ENCODE data around the gene LAMA5.

The LAMA5 gene

GRCh38 chr20:62317167-62317655, 49.9 kb downstream of the LAMA5 start:
- DNase-seq (ENCODE audit: low read depth) = no peak

DNA sequence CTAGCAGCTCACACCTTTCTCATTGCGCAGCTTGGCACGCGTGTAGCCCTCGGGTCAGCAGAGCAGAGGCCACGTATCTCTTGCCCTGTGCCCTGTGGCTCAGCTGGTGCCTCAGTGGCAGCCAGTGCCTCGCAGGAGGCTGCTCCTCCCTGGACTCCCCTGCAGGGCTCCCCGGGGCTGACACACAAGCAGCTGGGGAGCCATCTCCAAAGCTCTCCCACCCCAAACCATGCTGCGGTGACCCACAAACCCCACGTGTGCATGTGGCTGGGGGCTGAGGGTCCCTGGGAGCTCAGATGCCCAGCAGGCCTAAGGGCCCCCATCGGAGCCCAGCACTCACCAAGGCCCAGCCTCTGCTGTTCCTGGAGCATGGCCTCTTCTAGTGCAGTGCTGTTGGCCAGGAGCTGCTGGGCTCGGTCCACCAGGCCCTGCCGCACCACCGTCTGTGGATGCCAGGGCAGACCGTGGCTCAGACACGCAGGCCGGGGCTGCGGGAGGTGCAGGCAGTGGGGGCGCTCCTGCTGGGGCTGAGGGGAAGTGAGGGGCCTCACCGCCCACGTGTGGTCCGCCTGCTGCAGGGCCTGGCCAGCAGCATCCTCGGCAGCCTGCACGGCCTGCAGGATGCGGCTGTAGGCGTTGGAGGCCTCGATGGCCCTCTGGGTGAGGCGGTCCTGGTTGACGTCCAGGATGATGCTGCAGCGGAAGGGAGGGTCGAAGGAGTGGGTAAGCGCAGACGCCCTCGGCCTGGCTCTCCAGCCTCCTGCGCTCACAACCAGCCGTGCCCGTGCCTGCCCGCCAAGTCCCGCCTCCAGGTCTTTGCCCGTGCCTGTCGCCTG, 50.6 kb downstream of the LAMA5 start:
- DNase-seq (ENCODE audit: low read depth) = no peak

DNA sequence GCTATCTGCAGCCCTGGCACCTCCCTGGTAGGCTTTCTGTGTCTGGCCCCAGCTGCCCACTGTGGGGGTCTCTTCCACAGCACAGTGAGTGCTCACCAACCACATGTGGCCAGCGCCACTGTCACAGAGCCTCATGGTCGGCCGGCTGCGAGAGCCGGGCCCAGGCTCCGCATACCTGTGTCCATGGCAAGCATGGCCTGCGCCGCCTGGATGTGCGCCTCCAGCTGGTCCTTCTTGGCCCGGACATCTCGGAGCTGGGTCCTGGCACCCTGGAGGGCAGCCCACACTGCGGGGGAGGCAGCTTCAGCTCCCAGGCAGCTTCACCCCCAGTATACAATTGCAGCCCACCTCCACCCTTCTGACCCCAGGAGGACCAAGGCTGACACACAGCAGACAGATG, 51.3 kb downstream of the LAMA5 start:
- DNase-seq (ENCODE audit: low read depth) = no peak

- DNase-seq (ENCODE audit: low read depth) = no peak
Measured at GRCh38 chr20:62314711-62315302, 52.3 kb downstream of the LAMA5 start.

DNA sequence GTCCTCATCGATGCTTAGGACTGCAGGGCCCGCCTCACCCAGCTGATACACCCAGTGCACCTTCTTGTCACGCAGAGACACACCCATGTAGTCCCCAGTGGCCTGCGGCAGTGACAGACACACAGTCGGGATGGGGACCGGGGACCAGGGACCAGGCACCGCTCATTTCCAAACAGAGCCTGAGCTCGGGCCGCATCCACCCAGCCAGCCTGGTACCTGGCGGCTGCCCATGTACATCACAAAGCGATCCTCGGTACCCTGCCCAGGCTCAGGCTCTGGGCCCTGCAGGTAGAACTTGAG, 52.8 kb downstream of the LAMA5 start:
- DNase-seq (ENCODE audit: low read depth) = no peak

GRCh38 chr20:62313460-62314338, 53.4 kb downstream of the LAMA5 start:
- DNase-seq (ENCODE audit: low read depth) = no peak

GRCh38 chr20:62313021-62313420, 54.1 kb downstream of the LAMA5 start:
- DNase-seq (ENCODE audit: low read depth) = no peak

DNA sequence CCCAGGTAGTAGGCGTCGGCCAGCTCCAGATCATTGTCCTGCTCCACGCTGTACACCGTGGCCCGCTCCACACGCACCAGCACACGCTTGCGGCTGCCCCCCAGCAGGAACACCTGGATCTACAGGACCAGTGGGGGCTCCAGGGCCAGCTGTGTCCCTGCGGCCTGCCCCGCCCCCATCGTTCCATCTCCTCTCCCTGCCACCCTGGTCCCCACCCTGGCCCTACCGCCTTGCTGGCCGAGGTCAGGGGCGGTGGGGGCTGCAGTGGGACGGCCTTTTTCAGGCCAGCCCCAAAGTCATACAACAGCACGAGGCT, 54.5 kb downstream of the LAMA5 start:
- no peak for DNase-seq (ENCODE audit: low read depth)

DNA sequence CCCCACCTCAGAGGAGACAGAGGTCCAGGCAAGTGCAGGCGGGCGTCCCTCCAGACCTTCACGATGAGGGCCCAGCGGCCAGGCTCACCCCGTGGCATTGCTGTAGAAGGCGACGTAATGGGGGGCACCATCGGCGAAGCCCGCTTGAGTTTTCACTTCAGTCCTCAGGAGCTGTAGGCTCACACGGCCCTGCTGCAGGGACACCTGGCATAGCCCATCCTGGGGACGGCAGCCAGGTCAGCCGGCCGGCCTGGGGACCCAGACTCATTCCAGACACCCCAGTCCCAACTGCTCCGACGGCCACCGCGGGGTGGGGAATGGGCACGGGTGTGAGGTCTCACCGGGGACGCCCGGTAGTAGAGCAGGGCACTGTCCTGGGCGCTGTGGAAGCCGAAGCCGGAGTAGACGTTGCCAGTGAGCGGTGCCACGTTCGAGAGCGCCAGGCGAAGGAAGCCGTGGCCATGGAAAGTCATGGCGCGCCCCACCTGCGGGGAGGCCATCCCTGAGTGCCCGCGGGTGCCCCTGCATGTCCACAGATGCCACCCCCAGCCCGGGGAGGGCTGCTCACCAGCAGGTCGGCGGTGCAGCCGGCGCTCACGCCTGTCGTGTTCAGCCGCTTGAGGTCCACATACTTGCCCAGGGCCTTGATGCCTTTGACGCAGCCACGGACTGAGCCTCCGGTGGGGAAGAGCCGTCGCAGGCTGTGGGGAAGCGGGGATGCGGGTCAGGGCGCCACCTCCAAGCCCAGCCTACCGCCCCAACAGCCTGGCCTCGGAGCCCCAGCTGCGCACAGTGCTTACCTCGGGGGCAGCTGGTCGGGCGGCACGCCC, 55.1 kb downstream of the LAMA5 start:
- no peak for DNase-seq (ENCODE audit: low read depth)

- no peak for DNase-seq (ENCODE audit: low read depth)
Measured at GRCh38 chr20:62311150-62311549, 56.0 kb downstream of the LAMA5 start.

GRCh38 chr20:62310757-62311121, 56.4 kb downstream of the LAMA5 start:
- DNase-seq (ENCODE audit: low read depth) = no peak

GRCh38 chr20:62309947-62310756, 57.0 kb downstream of the LAMA5 start:
- DNase-seq (ENCODE audit: low read depth) = no peak

DNA sequence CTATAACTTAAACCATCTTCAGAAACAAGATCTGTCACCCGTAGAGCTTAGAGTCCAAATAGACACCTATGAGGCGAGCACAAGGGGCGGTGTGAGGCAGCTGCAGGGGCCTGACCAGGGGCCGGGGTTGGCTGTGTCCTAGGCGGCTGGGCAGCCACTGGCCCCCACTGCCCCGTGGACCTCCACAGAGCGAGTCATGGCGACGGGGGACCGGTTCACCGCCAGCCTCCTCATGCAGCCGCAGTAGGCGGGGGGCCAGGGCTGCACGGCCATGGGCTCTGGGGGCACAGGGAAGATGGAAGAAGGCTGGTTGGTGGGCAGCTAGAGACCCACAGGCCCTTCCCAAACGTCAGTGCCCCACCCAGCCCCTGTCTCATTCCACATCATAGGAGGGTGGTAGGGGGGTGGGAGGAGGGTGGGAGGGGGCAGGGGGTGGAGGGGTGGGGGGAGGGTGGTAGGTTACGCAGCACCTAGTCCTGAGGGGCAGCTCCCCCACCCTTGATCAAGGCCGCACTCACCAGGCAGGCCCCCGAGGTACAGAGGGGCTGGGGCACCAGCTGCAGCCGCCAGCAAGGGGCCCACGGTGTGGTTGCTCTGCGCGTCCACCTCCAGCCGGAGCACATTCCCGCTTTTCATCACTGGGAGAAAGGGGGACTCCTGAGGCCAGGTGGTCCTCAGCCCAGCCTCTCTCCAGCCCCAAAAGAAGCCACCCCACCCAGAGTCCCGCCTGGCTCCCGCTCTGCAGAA, 57.7 kb downstream of the LAMA5 start:
- DNase-seq (ENCODE audit: low read depth) = no peak

DNA sequence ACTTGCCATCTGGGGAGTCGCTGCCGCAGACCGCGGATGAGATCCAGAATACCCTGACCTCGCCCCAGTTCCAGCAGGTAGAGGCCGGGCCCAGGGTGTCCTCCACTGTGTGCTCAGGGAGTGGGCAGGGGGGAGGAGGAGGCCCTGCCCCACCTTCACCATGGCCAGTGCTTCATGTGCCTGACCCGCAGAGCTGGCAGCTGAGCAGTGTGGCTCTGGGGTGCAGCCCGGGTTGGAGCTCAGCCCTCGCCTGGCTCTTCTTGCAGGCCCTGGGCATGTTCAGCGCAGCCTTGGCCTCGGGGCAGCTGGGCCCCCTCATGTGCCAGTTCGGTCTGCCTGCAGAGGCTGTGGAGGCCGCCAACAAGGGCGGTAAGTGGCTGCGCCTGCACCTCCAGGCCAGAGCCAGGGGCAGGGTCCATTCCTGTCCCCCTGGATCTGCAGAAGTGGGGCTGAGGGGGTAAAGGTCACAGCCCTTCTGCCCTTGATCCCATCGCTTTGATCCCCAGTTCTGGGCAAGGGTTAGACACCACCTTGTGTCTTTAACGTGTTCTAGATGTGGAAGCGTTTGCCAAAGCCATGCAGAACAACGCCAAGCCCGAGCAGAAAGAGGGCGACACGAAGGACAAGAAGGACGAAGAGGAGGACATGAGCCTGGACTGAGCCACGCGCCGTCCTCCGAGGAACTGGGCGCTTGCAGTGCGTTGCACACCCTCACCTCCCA, 58.9 kb downstream of the LAMA5 start:
- DNase-seq (ENCODE audit: low read depth) = no peak

- DNase-seq (ENCODE audit: low read depth) = no peak
Measured at GRCh38 chr20:62307226-62308101, 59.6 kb downstream of the LAMA5 start.

DNA sequence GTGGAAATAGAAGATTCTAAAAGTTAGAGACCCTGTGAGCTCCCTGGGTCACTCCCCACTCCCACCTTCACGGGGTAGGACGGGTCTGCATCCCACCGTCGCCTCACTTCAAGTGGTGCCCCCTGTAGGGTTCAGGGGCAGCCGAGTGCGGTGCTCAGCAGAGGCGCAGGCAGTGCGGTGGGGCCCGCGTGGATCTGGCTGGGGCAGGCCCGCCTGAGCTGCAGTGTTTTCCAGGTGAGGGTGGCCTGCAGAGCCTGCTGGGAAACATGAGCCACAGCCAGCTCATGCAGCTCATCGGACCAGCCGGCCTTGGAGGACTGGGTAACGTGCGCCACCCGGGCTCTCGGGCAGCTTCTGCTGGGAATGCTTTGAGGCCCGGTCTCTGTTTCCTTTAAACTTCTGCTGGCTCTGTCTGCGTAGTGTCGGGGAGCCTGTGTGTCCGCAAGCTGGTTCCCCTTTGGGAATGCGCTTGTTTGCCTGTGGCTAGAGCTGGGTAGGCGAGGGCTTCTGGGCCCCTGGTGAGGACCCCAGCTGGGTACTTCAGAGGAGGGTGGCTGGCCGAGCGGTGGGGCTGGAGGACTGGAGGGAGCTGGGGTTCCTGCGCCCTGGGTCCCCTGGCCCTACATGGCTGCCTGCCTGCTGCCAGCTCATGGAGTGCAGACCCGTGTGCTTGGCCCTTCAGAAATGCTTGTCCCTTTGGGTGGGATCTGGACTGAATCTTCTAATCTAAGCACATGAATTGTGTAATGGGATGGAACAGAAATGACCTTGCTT, 60.5 kb downstream of the LAMA5 start:
- DNase-seq (ENCODE audit: low read depth) = no peak

- DNase-seq (ENCODE audit: low read depth) = no peak
Measured at GRCh38 chr20:62305765-62306413, 61.2 kb downstream of the LAMA5 start.

Measured in activated gamma-delta T cell treated with anti-CD3 and anti-CD28 coated beads, Interleukin-2, amount 50 U/mL, for 16 hours (primary cell).